ENCODE results near the gene GTF3A. TPM values are rescaled to one million over a fixed set of nuclear protein-coding genes. Genes with fewer than 3 reads are reported as not detected.
A peak's percentile ranks its signal among the peaks of the same experiment; 100 is the strongest.

The GTF3A gene
- total RNA-seq, 2 experiments from 2014 or later, result 242 to 251 TPM

DNA sequence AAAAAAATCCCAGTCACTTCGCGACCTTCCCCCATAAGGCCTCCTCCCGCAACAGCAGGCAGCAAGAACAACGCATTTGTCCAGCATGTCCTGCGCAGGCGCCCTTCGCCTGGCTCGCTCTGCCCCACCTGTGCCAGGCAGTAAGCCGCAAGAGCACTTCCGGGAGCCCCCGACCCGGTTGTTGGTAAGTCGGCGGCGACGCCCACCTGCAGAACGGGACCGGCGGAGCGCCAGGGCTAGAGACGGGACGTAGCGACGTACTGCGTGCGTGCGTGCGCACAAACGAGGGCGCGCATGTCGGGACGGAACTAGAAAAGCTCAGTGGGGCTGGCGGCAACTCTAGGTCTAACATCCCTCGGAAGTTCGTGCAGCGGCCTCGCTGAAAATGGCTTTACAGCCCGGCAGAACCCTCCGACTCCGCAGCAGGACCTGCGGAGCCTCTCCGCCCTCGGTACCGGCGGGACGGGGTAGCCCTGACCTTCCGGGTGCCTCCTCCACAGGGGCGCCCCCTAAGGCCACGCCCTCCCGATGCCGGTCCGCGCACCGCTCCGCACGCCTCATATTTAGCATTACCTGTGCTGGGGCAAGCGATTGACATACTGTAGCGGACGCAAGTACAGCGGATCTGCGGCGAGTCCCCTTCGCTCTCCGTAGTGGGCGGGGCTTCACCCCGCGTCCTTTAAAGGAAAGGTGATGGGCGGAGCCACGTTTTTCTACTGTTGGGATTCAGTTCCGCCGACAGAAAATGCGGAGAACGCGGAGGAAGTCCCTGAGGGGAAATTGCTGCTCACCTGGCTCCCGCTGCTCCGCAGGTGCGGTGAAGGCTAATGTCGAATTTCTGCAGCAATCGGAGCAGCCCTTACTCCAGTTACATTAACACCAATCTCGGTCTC, 25.8 kb downstream of the GTF3A start, which contains the start of gene MTIF3:
MTIF3 (minus strand) TSS at position 629 of the 893 bp plus-strand sequence. CDS start 10,116 bp downstream, outside the sequence.
- ChIA-PET POLR2A (interaction anchor here (3.2 kb wide), 1 partner anchor 24 kb away, joined by 38 read pairs; the partner anchor contains the start of gene GTF3A), CTCF (ENCODE audit: unreplicated experiment) (interaction anchor here (1.4 kb wide), 2 partner anchors 22 to 24 kb away, joined by 4 to 6 read pairs; no protein-coding TSS in a partner anchor)
- peak; percentile 99 for DNase-seq (ENCODE audit: low spot score)
- no peaks in the 10 kb centered on the region for H4K20me1 ChIP-seq (ENCODE audit: insufficient read depth, low read length)
- peak within 1 kb of the TSS; percentile 71; the same call in 1 of the 2 replicates for H2AFZ ChIP-seq (ENCODE audit: low read length)
- TSS peak; percentile 82 for BruUV-seq (replicated peaks)
- TF ChIP-seq CTCF (conservative IDR thresholded peaks at IDR 0.05; ENCODE audit: low read length) (peak; percentile 23; the same call in 1 of the 2 replicates), EZH2phosphoT487 (IDR thresholded peaks at IDR 0.05; ENCODE audit: borderline replicate concordance, low read depth, low read length) (no peak)
- no peaks in the 10 kb centered on the region for H3K9me2 ChIP-seq (ENCODE audit: insufficient read depth, low read length)
- H3K79me2 ChIP-seq (ENCODE audit: insufficient read depth, low read depth, low read length), result peaks cover 43% of the 10 kb centered on the region
- H3K27ac ChIP-seq (ENCODE audit: low read depth, low read length, poor library complexity, severe bottlenecking), result peak within 1 kb of the TSS; percentile 95
- no peaks in the 10 kb centered on the region for H3K9me3 ChIP-seq (ENCODE audit: low read length)
- H3K4me2 ChIP-seq (ENCODE audit: low read length), result peak within 1 kb of the TSS; percentile 79
- intact Hi-C loops (cut with micrococcal nuclease; ENCODE audit: unreplicated experiment), result loop anchor here (1.0 to 10.0 kb wide), 3 partner anchors 25 to 275 kb away; partner anchors contain the start of genes LNX2, POLR1D and USP12
- no peaks in the 10 kb centered on the region for H3K36me3 ChIP-seq (ENCODE audit: insufficient read depth, low read length)
- H3K4me1 ChIP-seq (ENCODE audit: insufficient read depth, low read length, poor library complexity, severe bottlenecking), result peaks cover 57% of the 10 kb centered on the region
- peak within 1 kb of the TSS; percentile 78 for H3K4me3 ChIP-seq (ENCODE audit: low read depth, low read length, poor library complexity, severe bottlenecking)

GRCh38 chr13:27450921-27451471, 26.6 kb downstream of the GTF3A start:
- BruUV-seq (replicated peaks), result no TSS peak
- H3K4me1 ChIP-seq (ENCODE audit: insufficient read depth, low read length, poor library complexity, severe bottlenecking), result peaks cover 63% of the 10 kb centered on the region
- CTCF ChIA-PET (ENCODE audit: unreplicated experiment), result interaction anchor here (1.4 kb wide), 2 partner anchors 23 to 25 kb away, joined by 4 to 6 read pairs; no protein-coding TSS in a partner anchor

More at GRCh38 chr13:27450921-27451471, 26.6 kb downstream of the GTF3A start:
- Histone ChIP-seq H3K9me2 (ENCODE audit: insufficient read depth, low read length) (no peaks in the 10 kb centered on the region), H3K36me3 (ENCODE audit: insufficient read depth, low read length) (no peaks in the 10 kb centered on the region), H3K4me3 (ENCODE audit: low read depth, low read length, poor library complexity, severe bottlenecking) (peak overlapping the region; percentile 78), H3K27ac (ENCODE audit: low read depth, low read length, poor library complexity, severe bottlenecking) (peak overlapping the region; percentile 95), H3K9me3 (ENCODE audit: low read length) (no peaks in the 10 kb centered on the region), H3K79me2 (ENCODE audit: insufficient read depth, low read depth, low read length) (peaks cover 35% of the 10 kb centered on the region), H4K20me1 (ENCODE audit: insufficient read depth, low read length) (no peaks in the 10 kb centered on the region), H2AFZ (ENCODE audit: low read length) (peak overlapping the region; percentile 71; the same call in 1 of the 2 replicates), H3K4me2 (ENCODE audit: low read length) (peak overlapping the region; percentile 79)
- peak; percentile 28 for DNase-seq (ENCODE audit: low spot score)
- intact Hi-C loops (cut with micrococcal nuclease; ENCODE audit: unreplicated experiment), result loop anchor here (1.0 to 10.0 kb wide), 3 partner anchors 26 to 276 kb away; partner anchors contain the start of genes LNX2, POLR1D and USP12
- TF ChIP-seq CTCF (conservative IDR thresholded peaks at IDR 0.05; ENCODE audit: low read length) (no peak), EZH2phosphoT487 (IDR thresholded peaks at IDR 0.05; ENCODE audit: borderline replicate concordance, low read depth, low read length) (no peak)
- POLR2A ChIA-PET, result interaction anchor here (0.8 to 1.4 kb wide), 3 partner anchors 12 to 28 kb away, joined by 3 to 6 read pairs (median 3); no protein-coding TSS in a partner anchor
